Neural cell (in vitro differentiated cells): Measurements from ENCODE around the gene TEDC2. TPM values are rescaled to one million over a fixed set of nuclear protein-coding genes. Genes with fewer than 3 reads are reported as not detected.

Experiments
- H2AFZ ChIP-seq: fragments of 200-600, 300-800 bp; sonication (generic), shearing (Covaris generic); 2 replicates; pipeline ENCODE4 v1.6.0; 2014; ENCODE audit warnings: low read depth, mild to moderate bottlenecking, antibody characterized with exemption, low read length, moderate library complexity
- H3F3A ChIP-seq: fragments of 200-600 bp; shearing (Covaris generic); 2 replicates; pipeline ENCODE4 v1.6.1; 2016; ENCODE audit warnings: mild to moderate bottlenecking, moderate library complexity, mixed read lengths, antibody characterized with exemption, low read length; ENCODE audit not compliant: insufficient read depth, poor library complexity, severe bottlenecking
- H3K27ac ChIP-seq: fragments of 200-600, 300-800 bp; sonication (generic), shearing (Covaris generic); 2 replicates; pipeline ENCODE4 v1.5.1; 2014; ENCODE audit warnings: mild to moderate bottlenecking, low read length, moderate library complexity
- H3K27me3 ChIP-seq: fragments of 300-800, 200-600 bp; sonication (generic), shearing (Covaris generic); 2 replicates; pipeline ENCODE4 v1.6.0; 2014; ENCODE audit warnings: mild to moderate bottlenecking, low read depth, low read length, moderate library complexity; ENCODE audit not compliant: insufficient read depth
- H3K36me3 ChIP-seq: fragments of 300-800, 200-600 bp; sonication (generic), shearing (Covaris generic); 2 replicates; pipeline ENCODE4 v1.5.1; 2014; ENCODE audit warnings: mild to moderate bottlenecking, antibody characterized with exemption, low read length, moderate library complexity; ENCODE audit not compliant: insufficient read depth
- H3K4me2 ChIP-seq: fragments of 300-800, 200-600 bp; sonication (generic), shearing (Covaris generic); 2 replicates; pipeline ENCODE4 v1.6.0; 2014; ENCODE audit warnings: mild to moderate bottlenecking, low read length
- H3K4me3 ChIP-seq: fragments of 300-800, 200-600 bp; sonication (generic), shearing (Covaris generic); 2 replicates; pipeline ENCODE4 v1.5.1; 2014; ENCODE audit warnings: mild to moderate bottlenecking, low read length, moderate library complexity
- H3K79me2 ChIP-seq: fragments of 200-600 bp; shearing (Covaris generic); replicated peaks from 2 replicates; pipeline ENCODE4 v1.6.0; 2014; ENCODE audit warnings: mild to moderate bottlenecking, low read length, moderate library complexity; ENCODE audit not compliant: insufficient read depth
- H3K9ac ChIP-seq: fragments of 300-800, 200-600 bp; sonication (generic), shearing (Covaris generic); 2 replicates; pipeline ENCODE4 v1.6.1; 2016; ENCODE audit warnings: mild to moderate bottlenecking, low read length, mixed read lengths
- H3K9me2 ChIP-seq: fragments of 200-600 bp; shearing (Covaris generic); 2 replicates; pipeline ENCODE4 v1.6.1; 2016; ENCODE audit warnings: mild to moderate bottlenecking, low read length, mixed read lengths; ENCODE audit not compliant: insufficient read depth
- H3K9me3 ChIP-seq: fragments of 200-600, 300-800 bp; sonication (generic), shearing (Covaris generic); 2 replicates; pipeline ENCODE4 v1.6.1; 2016; ENCODE audit warnings: mild to moderate bottlenecking, mixed run types, low read length, moderate library complexity, mixed read lengths
- H4K20me1 ChIP-seq: fragments of 200-600 bp; shearing (Covaris generic); 2 replicates; pipeline ENCODE4 v1.6.1; 2016; ENCODE audit warnings: mild to moderate bottlenecking, mixed run types; ENCODE audit not compliant: insufficient read depth
- EP300 ChIP-seq: fragments of 450-650 bp; conservative IDR thresholded peaks from 2 replicates; pipeline ENCODE4 v1.6.1; 2014; ENCODE audit warnings: antibody characterized with exemption, mild to moderate bottlenecking, moderate library complexity; ENCODE audit not compliant: poor library complexity, severe bottlenecking
- EZH2 ChIP-seq: fragments of 200-600, 300-800 bp; shearing (Covaris generic), sonication (generic); IDR thresholded peaks from 2 replicates; pipeline ENCODE4 v1.6.1; 2014; ENCODE audit warnings: antibody characterized with exemption, low read length, borderline replicate concordance, mild to moderate bottlenecking; ENCODE audit not compliant: insufficient read depth, poor library complexity, severe bottlenecking
- MXI1 ChIP-seq: fragments of 450-650 bp; conservative IDR thresholded peaks from 2 replicates; pipeline ENCODE4 v1.6.1; 2014; ENCODE audit warnings: antibody characterized with exemption, mild to moderate bottlenecking; ENCODE audit not compliant: poor library complexity, severe bottlenecking
- POLR2AphosphoS5 ChIP-seq: IDR thresholded peaks from 2 replicates; pipeline ENCODE4 v1.6.1; 2012
- RAD21 ChIP-seq: fragments of 450-650 bp; conservative IDR thresholded peaks from 2 replicates; pipeline ENCODE4 v1.6.1; 2014; ENCODE audit warnings: antibody characterized with exemption, mild to moderate bottlenecking, moderate library complexity
- SMC3 ChIP-seq: fragments of 450-650 bp; conservative IDR thresholded peaks from 2 replicates; pipeline ENCODE4 v1.6.1; 2014; ENCODE audit warnings: antibody characterized with exemption, mild to moderate bottlenecking, moderate library complexity; ENCODE audit not compliant: poor library complexity
- TAF1 ChIP-seq: IDR thresholded peaks from 2 replicates; pipeline ENCODE4 v1.6.1; 2012; ENCODE audit warnings: low read depth
- polyA plus RNA-seq: library from polyadenylated mRNA; depleted of rRNA; stranded (reverse); fragments of >200 nt; gene quantifications from 2 replicates; pipeline ENCODE4 v1.2.3, GENCODE V29; 2014
- TF ChIP-seq, protein P1 (sequence below): fragments of 450-650 bp; IDR thresholded peaks from 2 replicates; pipeline ENCODE4 v1.5.1; 2014; ENCODE audit warnings: antibody characterized with exemption, mild to moderate bottlenecking, moderate library complexity; ENCODE audit not compliant: poor library complexity, severe bottlenecking
- TF ChIP-seq, protein P2 (sequence below): IDR thresholded peaks from 2 replicates; pipeline ENCODE4 v1.6.1; 2012; ENCODE audit warnings: borderline replicate concordance

TEDC2 gene
- polyA plus RNA-seq, 1 donor from 2014 or later, result 31.5 TPM

DNA sequence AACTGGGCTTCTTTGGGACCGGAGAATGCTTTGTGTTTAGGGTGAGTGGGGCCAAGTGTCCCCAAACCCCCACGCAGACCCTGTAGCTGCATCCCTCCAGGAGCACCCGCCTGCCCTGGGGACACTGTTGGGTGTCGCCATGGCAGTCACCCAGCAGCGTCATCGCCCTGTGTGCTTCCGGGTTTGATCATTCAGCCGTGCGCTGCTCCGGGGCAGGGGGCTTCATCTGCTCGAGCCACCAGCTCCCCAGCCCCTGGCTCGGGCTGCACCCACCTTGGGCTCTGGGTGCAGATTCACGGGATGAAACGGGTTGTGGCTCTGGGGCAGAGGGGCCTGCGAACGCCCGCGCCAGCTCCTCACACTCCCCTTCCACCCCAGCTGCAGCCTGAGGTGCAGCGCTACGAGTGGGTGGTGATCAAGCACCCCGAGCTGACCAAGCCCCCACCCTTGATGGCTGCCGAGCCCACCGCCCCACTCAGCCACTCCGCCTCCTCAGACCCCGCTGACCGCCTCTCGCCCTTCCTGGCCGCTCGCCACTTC, 40.1 kb downstream of the TEDC2 start:
- no peaks in the 10 kb centered on the region for H3F3A ChIP-seq
- no peak overlapping the region for H3K27ac ChIP-seq
- TF ChIP-seq EZH2 (no peak), RAD21 (no peak), POLR2AphosphoS5 (no peak), TAF1 (no peak), MXI1 (no peak), SMC3 (no peak), EP300 (no peak)
- TF ChIP-seq, protein P1, sequence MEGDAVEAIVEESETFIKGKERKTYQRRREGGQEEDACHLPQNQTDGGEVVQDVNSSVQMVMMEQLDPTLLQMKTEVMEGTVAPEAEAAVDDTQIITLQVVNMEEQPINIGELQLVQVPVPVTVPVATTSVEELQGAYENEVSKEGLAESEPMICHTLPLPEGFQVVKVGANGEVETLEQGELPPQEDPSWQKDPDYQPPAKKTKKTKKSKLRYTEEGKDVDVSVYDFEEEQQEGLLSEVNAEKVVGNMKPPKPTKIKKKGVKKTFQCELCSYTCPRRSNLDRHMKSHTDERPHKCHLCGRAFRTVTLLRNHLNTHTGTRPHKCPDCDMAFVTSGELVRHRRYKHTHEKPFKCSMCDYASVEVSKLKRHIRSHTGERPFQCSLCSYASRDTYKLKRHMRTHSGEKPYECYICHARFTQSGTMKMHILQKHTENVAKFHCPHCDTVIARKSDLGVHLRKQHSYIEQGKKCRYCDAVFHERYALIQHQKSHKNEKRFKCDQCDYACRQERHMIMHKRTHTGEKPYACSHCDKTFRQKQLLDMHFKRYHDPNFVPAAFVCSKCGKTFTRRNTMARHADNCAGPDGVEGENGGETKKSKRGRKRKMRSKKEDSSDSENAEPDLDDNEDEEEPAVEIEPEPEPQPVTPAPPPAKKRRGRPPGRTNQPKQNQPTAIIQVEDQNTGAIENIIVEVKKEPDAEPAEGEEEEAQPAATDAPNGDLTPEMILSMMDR, result no peak
- TF ChIP-seq, protein P2, sequence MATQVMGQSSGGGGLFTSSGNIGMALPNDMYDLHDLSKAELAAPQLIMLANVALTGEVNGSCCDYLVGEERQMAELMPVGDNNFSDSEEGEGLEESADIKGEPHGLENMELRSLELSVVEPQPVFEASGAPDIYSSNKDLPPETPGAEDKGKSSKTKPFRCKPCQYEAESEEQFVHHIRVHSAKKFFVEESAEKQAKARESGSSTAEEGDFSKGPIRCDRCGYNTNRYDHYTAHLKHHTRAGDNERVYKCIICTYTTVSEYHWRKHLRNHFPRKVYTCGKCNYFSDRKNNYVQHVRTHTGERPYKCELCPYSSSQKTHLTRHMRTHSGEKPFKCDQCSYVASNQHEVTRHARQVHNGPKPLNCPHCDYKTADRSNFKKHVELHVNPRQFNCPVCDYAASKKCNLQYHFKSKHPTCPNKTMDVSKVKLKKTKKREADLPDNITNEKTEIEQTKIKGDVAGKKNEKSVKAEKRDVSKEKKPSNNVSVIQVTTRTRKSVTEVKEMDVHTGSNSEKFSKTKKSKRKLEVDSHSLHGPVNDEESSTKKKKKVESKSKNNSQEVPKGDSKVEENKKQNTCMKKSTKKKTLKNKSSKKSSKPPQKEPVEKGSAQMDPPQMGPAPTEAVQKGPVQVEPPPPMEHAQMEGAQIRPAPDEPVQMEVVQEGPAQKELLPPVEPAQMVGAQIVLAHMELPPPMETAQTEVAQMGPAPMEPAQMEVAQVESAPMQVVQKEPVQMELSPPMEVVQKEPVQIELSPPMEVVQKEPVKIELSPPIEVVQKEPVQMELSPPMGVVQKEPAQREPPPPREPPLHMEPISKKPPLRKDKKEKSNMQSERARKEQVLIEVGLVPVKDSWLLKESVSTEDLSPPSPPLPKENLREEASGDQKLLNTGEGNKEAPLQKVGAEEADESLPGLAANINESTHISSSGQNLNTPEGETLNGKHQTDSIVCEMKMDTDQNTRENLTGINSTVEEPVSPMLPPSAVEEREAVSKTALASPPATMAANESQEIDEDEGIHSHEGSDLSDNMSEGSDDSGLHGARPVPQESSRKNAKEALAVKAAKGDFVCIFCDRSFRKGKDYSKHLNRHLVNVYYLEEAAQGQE, result no peak
- H3K4me3 ChIP-seq, result no peak overlapping the region
- H2AFZ ChIP-seq, result no peak overlapping the region
- no peak overlapping the region for H3K9ac ChIP-seq
- no peaks in the 10 kb centered on the region for H3K79me2 ChIP-seq
- no peaks in the 10 kb centered on the region for H3K9me3 ChIP-seq
- H3K27me3 ChIP-seq, result no peaks in the 10 kb centered on the region
- H4K20me1 ChIP-seq, result no peaks in the 10 kb centered on the region
- no peak overlapping the region for H3K4me2 ChIP-seq
- H3K36me3 ChIP-seq, result no peaks in the 10 kb centered on the region
- H3K9me2 ChIP-seq, result no peaks in the 10 kb centered on the region

DNA sequence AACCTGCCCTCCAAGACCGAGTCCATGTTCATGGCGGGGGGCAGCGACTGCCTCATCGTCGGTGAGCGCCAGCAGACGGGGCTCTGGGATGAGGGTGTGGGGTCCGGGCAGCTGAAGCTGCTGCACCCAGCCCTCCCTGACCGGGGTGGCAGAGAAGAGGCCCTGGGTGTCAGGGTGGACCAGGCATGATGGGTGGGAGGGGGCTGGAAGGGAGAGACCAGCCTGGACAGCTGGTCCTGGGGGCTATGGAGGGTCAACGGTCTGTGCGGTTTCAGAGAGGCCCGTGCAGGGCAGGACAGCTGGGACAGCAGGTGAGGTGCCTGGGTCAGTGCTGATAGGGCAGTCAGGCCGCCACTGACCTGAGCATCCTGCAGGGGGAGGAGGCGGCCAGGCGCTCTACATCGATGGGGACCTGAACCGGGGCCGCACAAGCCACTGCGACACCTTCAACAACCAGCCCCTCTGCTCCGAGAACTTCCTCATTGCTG, 40.6 kb downstream of the TEDC2 start:
- Histone ChIP-seq H3K4me3 (no peak overlapping the region), H3K27me3 (no peaks in the 10 kb centered on the region), H3K9ac (no peak overlapping the region), H3K9me2 (no peaks in the 10 kb centered on the region), H4K20me1 (no peaks in the 10 kb centered on the region), H3F3A (no peaks in the 10 kb centered on the region), H3K27ac (no peak overlapping the region), H3K36me3 (no peaks in the 10 kb centered on the region), H3K4me2 (no peak overlapping the region), H2AFZ (no peak overlapping the region), H3K9me3 (no peaks in the 10 kb centered on the region), H3K79me2 (no peaks in the 10 kb centered on the region)
- TF ChIP-seq RAD21, result no peak
- TF ChIP-seq, protein P2, result no peak
- TF ChIP-seq, protein P1, result no peak
- TF ChIP-seq SMC3, result no peak
